ENCODE data around the gene CASQ1. TPM values are rescaled to one million over a fixed set of nuclear protein-coding genes. Genes with fewer than 3 reads are reported as not detected.

Gene CASQ1
- total and polyA plus RNA-seq, 2 donors (not counting 1 experiment from before 2014, with no cell fraction given), result not detected

DNA sequence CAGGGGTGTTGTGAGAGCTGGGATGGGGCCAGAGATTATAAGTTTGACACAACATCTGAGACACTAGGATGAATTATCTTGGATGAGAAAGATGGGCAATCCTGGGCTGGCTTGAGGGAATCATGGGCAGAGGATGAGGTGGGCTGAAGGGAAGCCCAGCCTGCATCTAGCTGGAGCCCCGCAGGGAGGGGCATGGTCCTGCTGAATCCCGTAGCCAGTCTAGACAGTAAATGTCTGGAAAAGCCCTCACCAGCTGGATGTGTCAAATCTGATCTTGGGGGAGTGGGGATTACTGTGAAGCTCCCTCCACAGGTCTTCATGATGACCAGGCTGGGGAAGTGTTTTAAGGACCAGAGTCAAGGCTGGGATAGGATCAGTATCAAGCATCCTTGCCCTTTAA lies 3.6 kb upstream of the CASQ1 start:
- peaks cover 15% of the 10 kb centered on the region for H3K27me3 Mint-ChIP-seq
- intact Hi-C loops (cut with micrococcal nuclease), result no loop called here
- no peaks in the 10 kb centered on the region for H3K79me2 ChIP-seq (ENCODE audit: control insufficient read depth, insufficient read depth, low read length)
- H3K27ac ChIP-seq (ENCODE audit: low read length in 2 of 2), result no peak overlapping the region
- no peak overlapping the region for H3K4me3 ChIP-seq (ENCODE audit: control extremely low read depth in 1 of 5, extremely low read depth in 1 of 5, insufficient read depth in 1 of 5, low read depth in 2 of 5, low read length in 4 of 5)
- no peak overlapping the region for H2AFZ ChIP-seq (ENCODE audit: insufficient read depth, low read depth, low read length, poor library complexity, severe bottlenecking)
- H3K4me3 Mint-ChIP-seq, result no peak overlapping the region
- DNase-seq, result no peak
- no peak for ATAC-seq (ENCODE audit: low read depth)
- no peak overlapping the region for H3K27ac Mint-ChIP-seq
- H3K4me1 Mint-ChIP-seq, result no peaks in the 10 kb centered on the region
- no peaks in the 10 kb centered on the region for H3K4me1 ChIP-seq (ENCODE audit: control insufficient read depth in 2 of 2, insufficient read depth in 2 of 2, low read length in 2 of 2)
- H4K20me1 ChIP-seq (ENCODE audit: control insufficient read depth, insufficient read depth, low read length, poor library complexity, severe bottlenecking), result no peaks in the 10 kb centered on the region
- WGBS (ENCODE audit: insufficient coverage), result 93% methylated on average over 2 of the region's 2 CpGs
- H3K27me3 ChIP-seq (replicated peaks in 1 of 4; ENCODE audit: control extremely low read depth in 1 of 4, control insufficient read depth in 3 of 4, insufficient read depth in 4 of 4, low read length in 3 of 4), result no peaks in the 10 kb centered on the region
- no peaks in the 10 kb centered on the region for H3K9me3 ChIP-seq (ENCODE audit: control extremely low read depth in 1 of 3, control insufficient read depth in 2 of 3, insufficient read depth in 1 of 3, low read length in 2 of 3)
- H3K4me2 ChIP-seq (replicated peaks; ENCODE audit: low read depth, low read length, poor library complexity, severe bottlenecking), result no peak overlapping the region
- TF ChIP-seq, protein P1, sequence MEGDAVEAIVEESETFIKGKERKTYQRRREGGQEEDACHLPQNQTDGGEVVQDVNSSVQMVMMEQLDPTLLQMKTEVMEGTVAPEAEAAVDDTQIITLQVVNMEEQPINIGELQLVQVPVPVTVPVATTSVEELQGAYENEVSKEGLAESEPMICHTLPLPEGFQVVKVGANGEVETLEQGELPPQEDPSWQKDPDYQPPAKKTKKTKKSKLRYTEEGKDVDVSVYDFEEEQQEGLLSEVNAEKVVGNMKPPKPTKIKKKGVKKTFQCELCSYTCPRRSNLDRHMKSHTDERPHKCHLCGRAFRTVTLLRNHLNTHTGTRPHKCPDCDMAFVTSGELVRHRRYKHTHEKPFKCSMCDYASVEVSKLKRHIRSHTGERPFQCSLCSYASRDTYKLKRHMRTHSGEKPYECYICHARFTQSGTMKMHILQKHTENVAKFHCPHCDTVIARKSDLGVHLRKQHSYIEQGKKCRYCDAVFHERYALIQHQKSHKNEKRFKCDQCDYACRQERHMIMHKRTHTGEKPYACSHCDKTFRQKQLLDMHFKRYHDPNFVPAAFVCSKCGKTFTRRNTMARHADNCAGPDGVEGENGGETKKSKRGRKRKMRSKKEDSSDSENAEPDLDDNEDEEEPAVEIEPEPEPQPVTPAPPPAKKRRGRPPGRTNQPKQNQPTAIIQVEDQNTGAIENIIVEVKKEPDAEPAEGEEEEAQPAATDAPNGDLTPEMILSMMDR (IDR thresholded peaks at IDR 0.05), result no peak
- CTCF ChIA-PET, result interaction anchor here (1.2 to 7.6 kb wide), 4 partner anchors 33 to 105 kb away, joined by 3 to 160 read pairs (median 4); no protein-coding TSS in a partner anchor
- H3K36me3 ChIP-seq (replicated peaks in 1 of 2; ENCODE audit: control extremely low read depth in 1 of 2, control insufficient read depth in 1 of 2, extremely low read depth in 1 of 2, insufficient read depth in 2 of 2, low read length in 1 of 2), result no peaks in the 10 kb centered on the region
- no peaks in the 10 kb centered on the region for H3K9me3 Mint-ChIP-seq (ENCODE audit: insufficient read depth)
- no peak overlapping the region for H3K9ac ChIP-seq (ENCODE audit: low read length)
- POLR2A ChIA-PET, result no interaction called here

DNA sequence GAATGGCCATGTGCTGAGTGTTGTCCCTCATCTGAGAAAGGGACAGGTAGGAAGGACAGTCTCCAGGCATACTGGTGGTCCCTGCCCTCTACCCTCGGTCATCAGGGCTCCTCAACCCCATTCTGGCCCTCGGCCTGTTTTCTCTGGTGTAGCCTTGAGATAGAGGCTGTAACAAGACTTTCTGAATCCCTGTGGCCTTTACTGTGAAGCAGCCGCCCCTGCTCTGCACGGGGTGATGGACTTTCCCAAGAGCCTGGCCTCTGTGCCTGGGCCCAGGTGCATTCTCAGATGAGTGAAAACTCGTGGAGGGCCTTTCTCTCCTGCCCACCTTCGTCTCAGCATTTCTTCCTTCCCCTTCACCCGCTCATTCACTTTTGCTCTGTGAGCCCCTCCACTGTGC lies 3.0 kb upstream of the CASQ1 start:
- CTCF ChIA-PET, result interaction anchor here (1.2 to 7.6 kb wide), 4 partner anchors 32 to 104 kb away, joined by 3 to 160 read pairs (median 4); no protein-coding TSS in a partner anchor
- H4K20me1 ChIP-seq (ENCODE audit: control insufficient read depth, insufficient read depth, low read length, poor library complexity, severe bottlenecking), result no peaks in the 10 kb centered on the region
- H3K36me3 ChIP-seq (replicated peaks in 1 of 2; ENCODE audit: control extremely low read depth in 1 of 2, control insufficient read depth in 1 of 2, extremely low read depth in 1 of 2, insufficient read depth in 2 of 2, low read length in 1 of 2), result no peaks in the 10 kb centered on the region
- H3K9ac ChIP-seq (ENCODE audit: low read length), result no peak overlapping the region
- 82% methylated on average over 5 of the region's 7 CpGs for WGBS (ENCODE audit: insufficient coverage)
- Mint-ChIP-seq H3K9me3 (ENCODE audit: insufficient read depth) (no peaks in the 10 kb centered on the region), H3K4me3 (no peak overlapping the region), H3K27me3 (peaks cover 9% of the 10 kb centered on the region), H3K27ac (no peak overlapping the region), H3K4me1 (no peaks in the 10 kb centered on the region)
- no peaks in the 10 kb centered on the region for H3K4me1 ChIP-seq (ENCODE audit: control insufficient read depth in 2 of 2, insufficient read depth in 2 of 2, low read length in 2 of 2)
- POLR2A ChIA-PET, result no interaction called here
- H2AFZ ChIP-seq (ENCODE audit: insufficient read depth, low read depth, low read length, poor library complexity, severe bottlenecking), result no peak overlapping the region
- no peak overlapping the region for H3K4me2 ChIP-seq (replicated peaks; ENCODE audit: low read depth, low read length, poor library complexity, severe bottlenecking)
- H3K4me3 ChIP-seq (ENCODE audit: control extremely low read depth in 1 of 5, extremely low read depth in 1 of 5, insufficient read depth in 1 of 5, low read depth in 2 of 5, low read length in 4 of 5), result no peak overlapping the region
- intact Hi-C loops (cut with micrococcal nuclease), result no loop called here
- H3K79me2 ChIP-seq (ENCODE audit: control insufficient read depth, insufficient read depth, low read length), result no peaks in the 10 kb centered on the region
- ATAC-seq (ENCODE audit: low read depth), result no peak
- no peak for DNase-seq
- TF ChIP-seq EZH2 (IDR thresholded peaks at IDR 0.05; ENCODE audit: borderline replicate concordance, insufficient read depth, low read depth, low read length, poor library complexity, severe bottlenecking), result no peak
- TF ChIP-seq, protein P1 (IDR thresholded peaks at IDR 0.05), result no peak
- H3K27me3 ChIP-seq (replicated peaks in 1 of 4; ENCODE audit: control extremely low read depth in 1 of 4, control insufficient read depth in 3 of 4, insufficient read depth in 4 of 4, low read length in 3 of 4), result no peaks in the 10 kb centered on the region
- H3K9me3 ChIP-seq (ENCODE audit: control extremely low read depth in 1 of 3, control insufficient read depth in 2 of 3, insufficient read depth in 1 of 3, low read length in 2 of 3), result no peaks in the 10 kb centered on the region
- H3K27ac ChIP-seq (ENCODE audit: low read length in 2 of 2), result no peak overlapping the region

All from B cell (primary cell).